Stimulated activated CD4-positive, alpha-beta T cell treated with anti-CD3 and anti-CD28 coated beads, TNF-alpha, amount 100 ng/mL, for 48 hours (primary cell): ENCODE measurements around the gene MORC1.
"Not testable (repeated sequence)": the region's sequence is repeated elsewhere in the genome, so short reads cannot be mapped to it uniquely, and the experiment has no call there.

Source experiments
- DNase-seq, 3 donors: peaks; one replicate each; pipeline ENCODE4 v3.0.0-alpha.2; 2020; ENCODE audit warnings: low read depth in 3 of 3

The MORC1 gene, protein sequence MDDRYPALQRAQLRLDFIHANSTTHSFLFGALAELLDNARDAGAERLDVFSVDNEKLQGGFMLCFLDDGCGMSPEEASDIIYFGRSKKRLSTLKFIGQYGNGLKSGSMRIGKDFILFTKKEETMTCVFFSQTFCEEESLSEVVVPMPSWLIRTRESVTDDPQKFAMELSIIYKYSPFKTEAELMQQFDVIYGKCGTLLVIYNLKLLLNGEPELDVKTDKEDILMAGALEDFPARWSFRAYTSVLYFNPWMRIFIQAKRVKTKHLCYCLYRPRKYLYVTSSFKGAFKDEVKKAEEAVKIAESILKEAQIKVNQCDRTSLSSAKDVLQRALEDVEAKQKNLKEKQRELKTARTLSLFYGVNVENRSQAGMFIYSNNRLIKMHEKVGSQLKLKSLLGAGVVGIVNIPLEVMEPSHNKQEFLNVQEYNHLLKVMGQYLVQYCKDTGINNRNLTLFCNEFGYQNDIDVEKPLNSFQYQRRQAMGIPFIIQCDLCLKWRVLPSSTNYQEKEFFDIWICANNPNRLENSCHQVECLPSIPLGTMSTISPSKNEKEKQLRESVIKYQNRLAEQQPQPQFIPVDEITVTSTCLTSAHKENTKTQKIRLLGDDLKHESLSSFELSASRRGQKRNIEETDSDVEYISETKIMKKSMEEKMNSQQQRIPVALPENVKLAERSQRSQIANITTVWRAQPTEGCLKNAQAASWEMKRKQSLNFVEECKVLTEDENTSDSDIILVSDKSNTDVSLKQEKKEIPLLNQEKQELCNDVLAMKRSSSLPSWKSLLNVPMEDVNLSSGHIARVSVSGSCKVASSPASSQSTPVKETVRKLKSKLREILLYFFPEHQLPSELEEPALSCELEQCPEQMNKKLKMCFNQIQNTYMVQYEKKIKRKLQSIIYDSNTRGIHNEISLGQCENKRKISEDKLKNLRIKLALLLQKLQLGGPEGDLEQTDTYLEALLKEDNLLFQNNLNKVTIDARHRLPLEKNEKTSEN

DNA sequence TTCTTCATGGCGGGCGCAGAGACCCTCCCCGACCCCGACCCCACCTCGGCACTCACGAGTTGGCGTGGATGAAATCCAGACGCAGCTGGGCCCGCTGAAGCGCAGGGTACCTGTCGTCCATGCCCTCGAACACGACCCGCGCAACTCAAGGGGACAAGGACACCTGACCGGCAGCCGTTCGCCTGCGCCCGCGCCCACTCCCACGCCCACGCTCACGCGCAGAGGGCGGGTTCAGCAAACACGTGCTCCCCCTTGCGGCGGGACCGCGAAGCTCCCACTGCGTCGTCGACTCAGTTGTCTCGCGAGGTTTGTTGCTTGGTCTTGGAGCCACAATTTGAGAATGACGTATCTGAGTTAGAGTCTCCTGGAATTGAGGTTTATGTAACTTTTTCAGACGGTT is at the start of gene MORC1:
Gene MORC1, minus strand, starts transcription at position 196 of the 400 bp plus-strand sequence. Its CDS starts 75 bp downstream, at position 121.
- DNase-seq = no peak

DNA sequence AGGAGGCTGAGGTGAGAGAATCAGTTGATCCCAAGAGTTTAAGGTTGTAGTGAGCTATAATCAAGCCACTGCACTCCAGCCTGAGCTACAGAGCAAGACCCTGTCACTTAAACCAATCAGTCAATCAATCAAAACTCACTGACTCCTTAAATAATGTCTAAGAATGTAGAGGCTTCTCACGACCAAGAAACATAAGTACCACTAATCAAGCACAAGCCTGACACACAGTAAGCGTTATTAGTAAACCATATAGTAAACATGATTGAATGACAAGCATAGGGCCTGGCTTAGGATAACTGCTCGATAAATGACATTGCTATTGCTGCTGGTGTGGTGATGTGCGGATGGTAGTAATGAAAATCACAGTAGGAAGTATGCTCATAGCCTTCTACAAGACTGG is 48.0 kb upstream of the MORC1 start:
- no peak for DNase-seq

DNA sequence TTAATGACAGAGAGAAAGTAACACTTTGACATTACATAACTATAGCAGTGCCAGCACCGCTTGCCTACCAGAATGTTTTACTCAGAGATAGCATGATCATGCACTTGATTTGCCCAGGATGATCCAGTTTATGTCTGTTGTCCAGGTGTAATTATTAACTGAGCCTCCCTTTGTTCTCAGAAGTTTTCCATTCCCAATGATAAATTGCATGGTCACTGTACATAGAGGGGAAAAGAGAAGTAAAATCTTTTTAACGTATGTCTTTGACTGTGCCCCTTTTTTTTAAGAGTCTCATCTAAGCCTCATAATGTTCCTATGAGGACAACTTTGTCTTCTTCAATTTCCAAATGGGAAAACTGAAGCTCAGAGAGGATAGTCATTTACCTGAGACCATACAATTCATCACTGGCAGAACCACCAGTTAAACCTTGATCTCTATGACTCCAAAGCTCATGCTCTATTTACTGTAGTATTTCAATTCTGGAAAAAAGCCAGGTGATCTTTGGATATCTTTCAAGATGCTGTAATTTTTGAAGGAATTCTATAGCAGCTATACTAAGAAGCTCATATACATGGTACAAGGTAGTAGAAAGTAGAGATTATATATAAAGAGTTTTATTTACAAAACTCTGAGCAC is 43.7 kb upstream of the MORC1 start:
- DNase-seq = no peak

DNA sequence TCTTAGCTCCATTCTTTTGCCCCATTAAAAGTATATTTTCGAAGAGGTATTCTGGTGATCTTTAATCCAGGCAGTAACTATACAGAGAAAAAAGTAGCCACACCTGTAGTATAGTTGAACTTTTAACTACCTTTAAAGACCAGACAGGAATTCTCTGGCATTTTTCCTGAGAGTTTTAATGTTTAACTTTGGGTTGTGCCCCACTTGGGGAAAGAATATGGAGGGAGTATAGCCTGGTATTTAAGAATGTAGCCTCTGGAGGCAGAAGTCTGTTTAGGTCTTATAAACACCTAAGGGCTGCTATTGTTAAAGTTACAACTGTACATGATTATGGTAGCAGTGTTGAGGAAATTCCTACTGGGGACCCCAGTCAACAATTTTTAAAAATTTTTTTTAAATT is 37.9 kb upstream of the MORC1 start:
- DNase-seq = no peak

DNA sequence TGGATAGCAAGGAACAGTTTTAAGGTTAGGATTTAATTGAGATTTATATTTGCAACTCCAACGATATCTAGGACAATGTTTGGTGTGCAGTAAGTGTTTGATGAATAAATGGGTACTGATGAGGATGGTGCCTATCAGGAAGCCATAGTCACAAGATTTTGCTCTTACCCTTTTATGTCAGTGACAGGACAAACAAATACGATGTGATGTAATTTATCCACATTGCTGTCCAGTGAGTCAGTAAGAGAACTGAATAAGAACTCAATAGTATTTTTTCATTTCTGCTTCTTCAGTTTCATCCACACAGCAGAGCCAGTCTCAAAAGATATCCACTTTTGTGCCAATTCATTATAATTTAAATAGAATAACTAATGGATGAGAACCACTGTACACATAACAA is 37.0 kb upstream of the MORC1 start:
- DNase-seq = no peak

DNA sequence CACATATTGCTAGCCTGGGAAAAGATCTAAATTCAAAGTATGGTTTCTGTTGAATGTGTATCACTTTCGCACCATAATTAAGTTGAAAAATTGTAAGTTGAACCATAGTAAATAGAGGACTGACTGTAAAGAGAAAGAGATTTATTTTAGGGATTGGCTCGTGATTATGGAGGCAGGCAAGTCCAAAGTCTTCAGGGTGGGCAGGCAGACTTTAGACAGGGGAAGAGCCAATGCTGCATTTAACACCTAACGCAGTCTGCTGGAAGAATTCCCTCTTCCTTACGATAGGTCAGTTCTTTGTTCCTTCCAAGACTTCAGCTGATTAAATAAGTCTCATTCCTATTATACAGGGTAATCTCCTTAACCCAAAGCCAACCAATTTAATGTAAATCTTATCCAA is 34.4 kb upstream of the MORC1 start:
- DNase-seq = no peak

DNA sequence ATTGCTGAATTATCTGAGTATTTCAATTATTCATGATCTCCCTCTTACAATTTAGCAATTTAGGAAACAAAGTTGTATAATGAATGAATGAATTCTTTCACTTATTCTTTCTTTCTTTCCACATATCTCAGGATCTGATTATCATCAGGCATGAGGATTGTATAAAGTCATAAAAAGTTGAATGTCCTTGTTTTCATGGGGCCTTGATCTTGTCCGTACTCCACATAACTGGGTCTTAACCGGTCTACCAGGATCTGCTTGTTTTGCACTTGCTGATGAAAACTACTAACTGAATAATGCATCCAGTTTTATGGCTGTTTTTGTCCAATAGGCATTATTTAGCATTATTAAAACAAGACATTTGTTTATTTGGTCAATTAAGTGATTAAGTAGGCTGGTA is 31.1 kb upstream of the MORC1 start:
- no peak for DNase-seq

DNA sequence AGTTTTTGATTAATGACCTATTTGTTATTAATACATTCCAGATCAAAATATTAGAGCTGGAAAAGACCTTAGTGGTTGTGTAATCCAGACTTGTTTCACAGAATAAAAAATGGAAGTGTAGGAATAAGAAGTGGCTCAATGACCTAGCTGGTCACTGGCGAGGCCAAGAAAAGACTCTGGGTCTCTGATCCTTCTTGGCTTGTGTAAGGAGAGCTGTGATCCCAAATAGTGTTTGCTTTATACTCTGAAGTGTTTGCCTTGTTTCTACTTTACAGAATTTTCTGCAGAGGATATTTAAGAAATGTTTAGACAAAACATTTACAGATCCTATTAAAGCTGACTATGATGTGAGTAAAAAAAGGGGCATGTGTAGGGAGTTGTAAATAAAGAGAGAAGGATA is 25.7 kb upstream of the MORC1 start:
- no peak for DNase-seq

DNA sequence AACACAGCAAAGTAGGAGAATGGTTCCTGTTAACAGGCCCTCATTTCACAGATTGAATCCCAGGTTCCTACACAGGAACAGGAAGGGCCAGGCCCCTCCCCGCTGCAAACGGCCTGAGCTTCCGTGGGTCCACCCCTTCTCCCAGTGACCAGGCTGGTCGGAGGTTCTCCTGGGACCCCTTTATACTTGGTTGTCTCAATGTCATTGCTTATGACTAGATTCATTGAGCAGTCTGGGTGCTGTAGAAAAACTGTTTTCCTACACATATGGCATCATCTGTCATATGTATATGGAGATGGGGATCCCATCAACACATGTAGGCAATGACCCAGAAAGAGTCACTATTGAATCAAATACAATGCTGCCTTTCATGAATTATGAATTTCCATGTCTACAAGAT is 22.4 kb upstream of the MORC1 start:
- no peak for DNase-seq

DNA sequence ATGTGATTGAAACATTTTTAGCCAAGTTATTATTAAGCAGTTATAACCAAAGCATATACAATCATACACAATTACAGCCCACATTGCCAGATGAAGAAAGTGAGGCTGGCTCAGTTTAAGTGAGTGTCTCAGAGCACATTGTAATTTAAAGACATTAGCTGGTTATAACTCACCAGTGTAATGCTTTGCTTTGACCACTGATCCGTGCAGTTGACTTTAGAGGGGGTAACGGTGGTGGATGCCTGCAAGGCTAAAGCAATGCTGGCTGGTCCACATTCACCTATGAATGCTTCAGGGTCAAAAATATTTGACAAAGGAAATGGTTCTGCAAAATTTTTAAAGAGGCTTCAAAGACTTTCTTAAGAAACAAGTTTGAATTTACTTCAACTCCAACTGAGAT is 19.8 kb upstream of the MORC1 start:
- no peak for DNase-seq

DNA sequence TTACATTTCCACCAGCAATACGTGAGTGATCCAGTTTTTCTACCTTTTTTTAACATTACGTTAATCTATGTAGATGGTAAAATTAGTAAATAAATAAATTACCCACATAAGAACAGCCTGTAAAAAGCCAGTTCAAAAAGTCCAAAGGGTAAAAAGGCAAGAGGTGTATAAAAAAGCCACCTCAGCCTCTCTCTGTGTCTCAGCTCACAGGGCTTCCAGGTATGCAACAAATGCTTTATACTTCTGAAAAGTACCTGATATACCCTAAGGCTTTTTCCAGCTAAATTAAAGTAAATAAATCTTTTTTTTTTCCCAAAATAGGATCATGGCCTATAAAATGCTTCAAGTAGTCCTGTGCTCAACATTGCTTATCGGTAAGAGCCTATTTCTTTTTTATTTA is 18.6 kb upstream of the MORC1 start, which contains the start of gene C3orf85:
Gene C3orf85, plus strand, starts transcription at position 197 of the 400 bp plus-strand sequence. Its CDS starts 129 bp downstream, at position 326.
- DNase-seq = no peak

DNA sequence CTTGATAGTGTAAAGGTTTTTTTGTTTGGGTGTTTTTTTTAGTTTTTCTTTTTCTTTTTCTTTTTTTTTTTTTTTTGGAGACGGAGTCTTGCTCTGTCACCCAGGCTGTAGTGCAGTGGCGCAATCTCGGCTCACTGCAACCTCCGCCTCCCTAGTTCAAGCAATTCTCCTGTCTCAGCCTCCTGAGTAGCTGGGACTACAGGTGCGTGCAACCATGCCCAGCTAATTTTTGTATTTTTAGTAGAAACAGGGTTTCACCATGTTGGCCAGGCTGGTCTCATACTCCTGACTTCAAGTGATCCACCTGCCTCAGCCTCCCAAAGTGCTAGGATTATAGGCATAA is 15.5 kb upstream of the MORC1 start:
- not testable (repeated sequence) for DNase-seq

DNA sequence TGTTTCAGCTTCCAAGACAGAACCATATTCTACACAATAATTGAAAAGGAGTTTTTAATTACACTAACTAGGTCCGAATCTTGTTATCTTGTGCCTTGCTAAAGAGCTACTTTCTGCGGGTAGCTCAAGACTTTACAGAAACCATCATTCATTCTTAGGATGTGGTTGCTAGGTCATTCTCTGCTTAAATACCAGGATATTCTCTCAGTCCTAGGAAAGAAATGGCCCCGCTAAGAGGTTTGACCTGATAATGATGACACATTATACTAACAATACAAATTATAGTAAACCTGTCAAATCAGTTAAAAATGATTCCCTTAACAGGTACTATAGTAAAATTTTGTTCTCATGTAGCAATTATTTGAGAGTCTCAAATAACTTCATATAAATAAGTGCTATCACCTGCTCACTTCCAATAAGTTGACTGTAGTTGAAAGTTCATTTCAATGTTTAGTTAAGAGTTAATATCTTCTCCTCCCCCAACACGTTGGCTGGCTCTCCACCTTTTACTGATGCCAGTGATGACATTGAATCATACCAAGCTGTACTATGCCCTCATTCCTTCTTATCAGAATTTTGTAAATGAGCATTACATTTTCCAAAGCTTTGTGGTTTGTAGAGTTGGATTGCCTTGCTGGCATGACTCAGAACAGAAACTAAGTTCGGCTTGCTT is 15.0 kb upstream of the MORC1 start:
- no peak for DNase-seq

DNA sequence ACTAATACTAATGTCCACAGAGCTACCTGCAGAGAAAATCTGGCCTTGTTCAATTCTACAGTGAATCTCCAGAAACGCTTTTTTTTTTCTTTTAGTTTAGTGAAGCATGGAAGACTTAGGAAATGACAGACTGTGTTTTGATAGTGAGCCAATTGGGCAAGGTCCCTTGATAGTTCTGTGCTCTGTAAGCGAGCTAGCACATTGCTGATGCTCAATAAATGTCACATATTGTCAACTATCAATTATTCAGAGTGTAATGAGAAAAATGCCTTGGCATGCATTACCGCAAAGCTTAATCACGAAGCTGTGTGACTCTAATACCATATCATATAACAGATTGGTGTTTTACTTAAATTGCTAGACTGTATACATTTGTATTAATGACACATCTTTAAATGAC is 13.3 kb upstream of the MORC1 start:
- no peak for DNase-seq

DNA sequence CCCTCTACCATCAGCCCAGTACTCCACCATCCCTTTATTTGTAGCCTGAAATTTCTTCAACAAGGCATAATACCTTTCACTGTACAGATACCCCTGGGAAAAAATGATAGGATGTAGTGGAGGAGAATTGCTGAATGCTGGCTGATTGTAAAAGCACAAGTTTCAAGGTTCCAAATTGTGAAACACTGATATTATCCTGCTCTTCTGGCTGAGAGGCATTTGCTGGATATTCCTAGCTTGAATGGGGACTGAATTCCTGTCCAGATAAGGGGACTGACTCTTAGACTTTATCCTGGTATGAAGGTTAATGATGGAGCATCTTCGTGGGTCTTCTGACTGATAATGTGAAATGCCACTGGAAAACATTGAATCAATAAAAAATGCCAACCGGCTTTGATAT is 9.6 kb upstream of the MORC1 start:
- DNase-seq = no peak

DNA sequence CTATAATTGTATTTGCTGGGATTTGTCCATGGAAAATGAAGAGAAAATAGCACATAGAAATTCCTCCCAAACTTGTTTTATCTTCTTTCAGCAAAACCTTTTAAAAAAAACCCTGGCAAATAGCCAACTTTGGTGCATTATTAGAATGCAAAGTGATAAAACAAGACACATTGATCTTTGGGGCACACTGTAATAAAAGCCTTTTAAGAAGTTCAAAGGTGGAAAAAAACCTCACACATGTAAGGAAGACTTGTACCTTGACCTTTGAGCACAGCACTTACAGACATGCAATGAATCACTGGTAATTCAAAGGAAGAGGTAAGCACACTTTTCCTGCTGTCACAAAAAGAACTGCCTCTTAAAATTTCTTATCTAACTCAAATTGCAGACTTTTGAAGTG is 8.0 kb upstream of the MORC1 start:
- no peak for DNase-seq

DNA sequence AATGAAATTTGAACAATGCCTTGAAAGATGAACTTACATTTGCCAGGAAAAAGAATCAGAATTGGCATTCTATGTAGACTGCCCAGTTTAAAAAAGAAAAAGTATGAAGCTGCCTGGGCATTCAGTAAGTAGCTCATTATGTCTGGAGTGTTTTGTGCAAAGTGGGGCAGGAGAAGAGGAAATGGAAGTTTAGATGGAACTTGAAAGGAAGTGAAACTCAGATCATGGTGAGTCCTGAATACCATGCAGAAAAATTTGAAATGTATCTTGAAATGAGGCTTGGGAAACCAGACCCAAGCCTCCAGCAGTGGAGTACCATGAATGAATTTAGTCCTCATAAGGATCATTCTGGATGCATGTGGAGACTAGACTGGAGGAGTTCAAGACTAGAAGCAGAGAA is 4.8 kb upstream of the MORC1 start:
- no peak for DNase-seq

DNA sequence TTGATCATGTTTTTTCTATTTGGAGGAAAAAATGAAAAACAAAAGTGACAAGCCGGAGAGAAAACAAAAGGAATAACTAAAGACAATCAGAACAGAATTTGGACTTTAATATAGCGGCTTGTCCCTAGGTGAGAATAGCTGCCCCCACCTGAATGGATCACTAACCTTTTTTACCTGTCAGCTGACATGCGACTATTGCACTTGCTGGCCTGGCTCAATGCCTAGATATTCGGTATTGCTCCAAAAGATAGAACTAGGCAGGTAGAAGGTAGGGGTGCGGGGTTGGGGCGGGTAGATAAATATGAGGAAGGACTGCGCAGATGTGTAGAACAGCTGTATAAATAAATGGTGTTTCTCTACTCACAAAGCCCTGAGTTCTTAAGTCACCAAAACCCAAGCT is 650 bp upstream of the MORC1 start:
- no peak for DNase-seq

DNA sequence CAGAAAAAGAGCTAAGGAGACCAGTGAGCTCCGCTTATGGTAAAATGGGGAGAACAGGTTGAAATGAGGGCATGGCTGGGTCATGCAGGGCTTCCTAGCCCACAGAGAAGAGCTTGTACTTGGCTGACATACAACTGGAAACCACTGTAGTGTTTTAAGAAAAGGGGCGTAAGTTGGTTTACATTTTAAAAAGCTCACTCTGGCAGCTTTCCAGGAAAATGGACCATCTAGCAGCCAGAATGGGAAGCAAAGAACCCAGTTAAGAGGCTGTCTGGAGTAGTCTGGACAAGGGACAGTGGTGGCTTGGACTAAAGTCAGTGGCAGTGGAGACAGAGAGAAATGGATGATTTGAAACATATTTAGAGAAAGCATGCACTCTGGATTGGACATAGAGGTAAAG is 1.9 kb downstream of the MORC1 start:
- DNase-seq = no peak

DNA sequence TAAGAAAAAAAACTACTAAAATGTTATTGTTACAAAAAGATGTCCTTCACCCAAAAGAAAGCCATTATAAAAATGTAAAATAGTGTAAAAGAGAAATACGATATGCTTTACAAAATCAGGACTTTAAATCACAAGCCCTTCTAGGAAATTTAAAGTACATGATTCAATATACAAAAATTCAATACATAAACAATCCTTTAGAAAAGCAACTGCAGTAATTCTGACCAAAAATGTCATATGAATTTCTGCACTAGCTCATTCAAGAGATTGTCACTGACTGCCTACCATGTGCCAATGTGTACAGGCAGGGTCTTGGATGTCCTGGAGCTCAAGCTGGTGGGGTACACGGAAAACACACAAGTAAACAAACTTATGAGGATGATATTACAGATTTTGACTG is 2.5 kb downstream of the MORC1 start:
- DNase-seq = no peak

DNA sequence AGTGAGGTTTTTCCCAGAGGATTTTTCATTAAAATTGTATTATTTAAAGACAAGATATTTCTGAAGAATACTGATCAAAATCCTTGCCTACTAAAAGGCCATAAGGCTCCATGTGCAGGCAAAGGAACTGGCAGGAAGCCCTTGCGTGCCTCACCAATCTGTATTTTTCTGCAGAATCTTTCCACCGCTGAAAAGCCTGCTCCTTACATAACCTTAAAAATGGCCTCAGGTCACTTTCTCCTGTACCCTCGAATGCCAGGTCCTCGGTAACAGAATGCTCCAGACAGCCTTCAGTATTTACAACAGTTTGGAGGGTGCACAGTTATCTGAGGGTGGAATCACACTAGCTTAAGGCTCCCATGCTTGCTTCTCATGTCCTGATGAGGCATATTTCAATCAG is 3.2 kb downstream of the MORC1 start:
- DNase-seq = no peak
